ENCODE measurements around the gene EPC2. TPM values are rescaled to one million over a fixed set of nuclear protein-coding genes. Genes with fewer than 3 reads are reported as not detected.

The EPC2 gene
- total and polyA plus RNA-seq, 2 experiments from 2014 or later: 6.3 to 27.0 TPM

DNA sequence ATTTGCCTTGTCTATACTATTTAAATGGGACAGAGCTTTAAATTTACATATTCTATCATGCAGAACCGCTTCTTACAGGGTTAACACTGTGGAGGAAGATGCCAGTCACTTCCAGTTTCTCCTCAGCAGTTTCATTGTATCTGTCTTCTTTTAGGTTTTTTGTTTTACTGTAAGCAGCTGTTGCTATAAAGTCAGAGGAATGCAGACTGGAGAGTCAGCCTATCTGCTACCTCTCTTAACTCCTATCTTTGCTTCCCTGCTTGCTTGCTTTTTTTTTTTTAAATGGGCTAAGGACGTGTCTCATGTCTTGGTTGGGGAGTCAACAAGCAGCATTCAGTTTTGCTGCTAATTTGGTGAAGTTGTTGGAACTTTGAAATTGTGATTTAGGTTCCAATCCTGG, 8.9 kb downstream of the EPC2 start:
- Histone ChIP-seq H3F3A (replicated peaks; ENCODE audit: low read depth) (no peaks in the 10 kb centered on the region), H3K4me3 (no peak overlapping the region), H3K27me3 (ENCODE audit: insufficient read depth) (no peaks in the 10 kb centered on the region), H3K36me3 (ENCODE audit: insufficient read depth) (no peaks in the 10 kb centered on the region), H3K79me2 (replicated peaks; ENCODE audit: insufficient read depth) (peaks cover 100% of the 10 kb centered on the region), H2AFZ (no peak overlapping the region), H3K27ac (ENCODE audit: low read depth) (no peak overlapping the region), H3K9me2 (ENCODE audit: insufficient read depth) (no peaks in the 10 kb centered on the region), H3K4me2 (peak overlapping the region; percentile 6; the same call in 1 of the 2 replicates), H4K20me1 (replicated peaks; ENCODE audit: insufficient read depth) (peaks cover 56% of the 10 kb centered on the region), H3K4me1 (ENCODE audit: insufficient read depth) (peaks cover 27% of the 10 kb centered on the region)
- peak; percentile 51 for ATAC-seq
- H3K36me3 Mint-ChIP-seq (ENCODE audit: low read depth): no peaks in the 10 kb centered on the region
- TF ChIP-seq ZNF331 (CRISPR knock-in tag; IDR thresholded peaks at IDR 0.05; ENCODE audit: low read depth) (no peak), CREB1 (CRISPR knock-in tag; IDR thresholded peaks at IDR 0.05; ENCODE audit: low read depth) (no peak), EZH2 (IDR thresholded peaks at IDR 0.05; ENCODE audit: low read depth, unreplicated experiment) (no peak), NANOG (IDR thresholded peaks at IDR 0.05; ENCODE audit: borderline replicate concordance) (no peak), EZH2phosphoT487 (IDR thresholded peaks at IDR 0.05; ENCODE audit: unreplicated experiment) (no peak), STAT1 (IDR thresholded peaks at IDR 0.05; ENCODE audit: unreplicated experiment) (no peak), POLR2AphosphoS5 (IDR thresholded peaks at IDR 0.05; ENCODE audit: low read depth) (no peak), ZNF114 (CRISPR knock-in tag; IDR thresholded peaks at IDR 0.05) (no peak), JUNB (IDR thresholded peaks at IDR 0.05; ENCODE audit: unreplicated experiment) (no peak)
- TF ChIP-seq, protein P1, sequence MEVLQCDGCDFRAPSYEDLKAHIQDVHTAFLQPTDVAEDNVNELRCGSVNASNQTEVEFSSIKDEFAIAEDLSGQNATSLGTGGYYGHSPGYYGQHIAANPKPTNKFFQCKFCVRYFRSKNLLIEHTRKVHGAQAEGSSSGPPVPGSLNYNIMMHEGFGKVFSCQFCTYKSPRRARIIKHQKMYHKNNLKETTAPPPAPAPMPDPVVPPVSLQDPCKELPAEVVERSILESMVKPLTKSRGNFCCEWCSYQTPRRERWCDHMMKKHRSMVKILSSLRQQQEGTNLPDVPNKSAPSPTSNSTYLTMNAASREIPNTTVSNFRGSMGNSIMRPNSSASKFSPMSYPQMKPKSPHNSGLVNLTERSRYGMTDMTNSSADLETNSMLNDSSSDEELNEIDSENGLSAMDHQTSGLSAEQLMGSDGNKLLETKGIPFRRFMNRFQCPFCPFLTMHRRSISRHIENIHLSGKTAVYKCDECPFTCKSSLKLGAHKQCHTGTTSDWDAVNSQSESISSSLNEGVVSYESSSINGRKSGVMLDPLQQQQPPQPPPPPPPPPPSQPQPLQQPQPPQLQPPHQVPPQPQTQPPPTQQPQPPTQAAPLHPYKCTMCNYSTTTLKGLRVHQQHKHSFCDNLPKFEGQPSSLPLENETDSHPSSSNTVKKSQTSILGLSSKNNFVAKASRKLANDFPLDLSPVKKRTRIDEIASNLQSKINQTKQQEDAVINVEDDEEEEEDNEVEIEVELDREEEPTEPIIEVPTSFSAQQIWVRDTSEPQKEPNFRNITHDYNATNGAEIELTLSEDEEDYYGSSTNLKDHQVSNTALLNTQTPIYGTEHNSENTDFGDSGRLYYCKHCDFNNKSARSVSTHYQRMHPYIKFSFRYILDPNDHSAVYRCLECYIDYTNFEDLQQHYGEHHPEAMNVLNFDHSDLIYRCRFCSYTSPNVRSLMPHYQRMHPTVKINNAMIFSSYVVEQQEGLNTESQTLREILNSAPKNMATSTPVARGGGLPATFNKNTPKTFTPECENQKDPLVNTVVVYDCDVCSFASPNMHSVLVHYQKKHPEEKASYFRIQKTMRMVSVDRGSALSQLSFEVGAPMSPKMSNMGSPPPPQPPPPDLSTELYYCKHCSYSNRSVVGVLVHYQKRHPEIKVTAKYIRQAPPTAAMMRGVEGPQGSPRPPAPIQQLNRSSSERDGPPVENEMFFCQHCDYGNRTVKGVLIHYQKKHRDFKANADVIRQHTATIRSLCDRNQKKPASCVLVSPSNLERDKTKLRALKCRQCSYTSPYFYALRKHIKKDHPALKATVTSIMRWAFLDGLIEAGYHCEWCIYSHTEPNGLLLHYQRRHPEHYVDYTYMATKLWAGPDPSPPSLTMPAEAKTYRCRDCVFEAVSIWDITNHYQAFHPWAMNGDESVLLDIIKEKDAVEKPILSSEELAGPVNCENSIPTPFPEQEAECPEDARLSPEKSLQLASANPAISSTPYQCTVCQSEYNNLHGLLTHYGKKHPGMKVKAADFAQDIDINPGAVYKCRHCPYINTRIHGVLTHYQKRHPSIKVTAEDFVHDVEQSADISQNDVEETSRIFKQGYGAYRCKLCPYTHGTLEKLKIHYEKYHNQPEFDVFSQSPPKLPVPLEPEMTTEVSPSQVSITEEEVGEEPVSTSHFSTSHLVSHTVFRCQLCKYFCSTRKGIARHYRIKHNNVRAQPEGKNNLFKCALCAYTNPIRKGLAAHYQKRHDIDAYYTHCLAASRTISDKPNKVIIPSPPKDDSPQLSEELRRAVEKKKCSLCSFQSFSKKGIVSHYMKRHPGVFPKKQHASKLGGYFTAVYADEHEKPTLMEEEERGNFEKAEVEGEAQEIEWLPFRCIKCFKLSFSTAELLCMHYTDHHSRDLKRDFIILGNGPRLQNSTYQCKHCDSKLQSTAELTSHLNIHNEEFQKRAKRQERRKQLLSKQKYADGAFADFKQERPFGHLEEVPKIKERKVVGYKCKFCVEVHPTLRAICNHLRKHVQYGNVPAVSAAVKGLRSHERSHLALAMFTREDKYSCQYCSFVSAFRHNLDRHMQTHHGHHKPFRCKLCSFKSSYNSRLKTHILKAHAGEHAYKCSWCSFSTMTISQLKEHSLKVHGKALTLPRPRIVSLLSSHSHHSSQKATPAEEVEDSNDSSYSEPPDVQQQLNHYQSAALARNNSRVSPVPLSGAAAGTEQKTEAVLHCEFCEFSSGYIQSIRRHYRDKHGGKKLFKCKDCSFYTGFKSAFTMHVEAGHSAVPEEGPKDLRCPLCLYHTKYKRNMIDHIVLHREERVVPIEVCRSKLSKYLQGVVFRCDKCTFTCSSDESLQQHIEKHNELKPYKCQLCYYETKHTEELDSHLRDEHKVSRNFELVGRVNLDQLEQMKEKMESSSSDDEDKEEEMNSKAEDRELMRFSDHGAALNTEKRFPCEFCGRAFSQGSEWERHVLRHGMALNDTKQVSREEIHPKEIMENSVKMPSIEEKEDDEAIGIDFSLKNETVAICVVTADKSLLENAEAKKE (CRISPR knock-in tag; IDR thresholded peaks at IDR 0.05): no peak
- TF ChIP-seq, protein P2, sequence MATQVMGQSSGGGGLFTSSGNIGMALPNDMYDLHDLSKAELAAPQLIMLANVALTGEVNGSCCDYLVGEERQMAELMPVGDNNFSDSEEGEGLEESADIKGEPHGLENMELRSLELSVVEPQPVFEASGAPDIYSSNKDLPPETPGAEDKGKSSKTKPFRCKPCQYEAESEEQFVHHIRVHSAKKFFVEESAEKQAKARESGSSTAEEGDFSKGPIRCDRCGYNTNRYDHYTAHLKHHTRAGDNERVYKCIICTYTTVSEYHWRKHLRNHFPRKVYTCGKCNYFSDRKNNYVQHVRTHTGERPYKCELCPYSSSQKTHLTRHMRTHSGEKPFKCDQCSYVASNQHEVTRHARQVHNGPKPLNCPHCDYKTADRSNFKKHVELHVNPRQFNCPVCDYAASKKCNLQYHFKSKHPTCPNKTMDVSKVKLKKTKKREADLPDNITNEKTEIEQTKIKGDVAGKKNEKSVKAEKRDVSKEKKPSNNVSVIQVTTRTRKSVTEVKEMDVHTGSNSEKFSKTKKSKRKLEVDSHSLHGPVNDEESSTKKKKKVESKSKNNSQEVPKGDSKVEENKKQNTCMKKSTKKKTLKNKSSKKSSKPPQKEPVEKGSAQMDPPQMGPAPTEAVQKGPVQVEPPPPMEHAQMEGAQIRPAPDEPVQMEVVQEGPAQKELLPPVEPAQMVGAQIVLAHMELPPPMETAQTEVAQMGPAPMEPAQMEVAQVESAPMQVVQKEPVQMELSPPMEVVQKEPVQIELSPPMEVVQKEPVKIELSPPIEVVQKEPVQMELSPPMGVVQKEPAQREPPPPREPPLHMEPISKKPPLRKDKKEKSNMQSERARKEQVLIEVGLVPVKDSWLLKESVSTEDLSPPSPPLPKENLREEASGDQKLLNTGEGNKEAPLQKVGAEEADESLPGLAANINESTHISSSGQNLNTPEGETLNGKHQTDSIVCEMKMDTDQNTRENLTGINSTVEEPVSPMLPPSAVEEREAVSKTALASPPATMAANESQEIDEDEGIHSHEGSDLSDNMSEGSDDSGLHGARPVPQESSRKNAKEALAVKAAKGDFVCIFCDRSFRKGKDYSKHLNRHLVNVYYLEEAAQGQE (IDR thresholded peaks at IDR 0.05; ENCODE audit: unreplicated experiment): no peak
- TF ChIP-seq, protein P3, sequence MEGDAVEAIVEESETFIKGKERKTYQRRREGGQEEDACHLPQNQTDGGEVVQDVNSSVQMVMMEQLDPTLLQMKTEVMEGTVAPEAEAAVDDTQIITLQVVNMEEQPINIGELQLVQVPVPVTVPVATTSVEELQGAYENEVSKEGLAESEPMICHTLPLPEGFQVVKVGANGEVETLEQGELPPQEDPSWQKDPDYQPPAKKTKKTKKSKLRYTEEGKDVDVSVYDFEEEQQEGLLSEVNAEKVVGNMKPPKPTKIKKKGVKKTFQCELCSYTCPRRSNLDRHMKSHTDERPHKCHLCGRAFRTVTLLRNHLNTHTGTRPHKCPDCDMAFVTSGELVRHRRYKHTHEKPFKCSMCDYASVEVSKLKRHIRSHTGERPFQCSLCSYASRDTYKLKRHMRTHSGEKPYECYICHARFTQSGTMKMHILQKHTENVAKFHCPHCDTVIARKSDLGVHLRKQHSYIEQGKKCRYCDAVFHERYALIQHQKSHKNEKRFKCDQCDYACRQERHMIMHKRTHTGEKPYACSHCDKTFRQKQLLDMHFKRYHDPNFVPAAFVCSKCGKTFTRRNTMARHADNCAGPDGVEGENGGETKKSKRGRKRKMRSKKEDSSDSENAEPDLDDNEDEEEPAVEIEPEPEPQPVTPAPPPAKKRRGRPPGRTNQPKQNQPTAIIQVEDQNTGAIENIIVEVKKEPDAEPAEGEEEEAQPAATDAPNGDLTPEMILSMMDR (conservative IDR thresholded peaks at IDR 0.05; ENCODE audit: low read depth in 2 of 2): no peak
- TF ChIP-seq, protein P4, sequence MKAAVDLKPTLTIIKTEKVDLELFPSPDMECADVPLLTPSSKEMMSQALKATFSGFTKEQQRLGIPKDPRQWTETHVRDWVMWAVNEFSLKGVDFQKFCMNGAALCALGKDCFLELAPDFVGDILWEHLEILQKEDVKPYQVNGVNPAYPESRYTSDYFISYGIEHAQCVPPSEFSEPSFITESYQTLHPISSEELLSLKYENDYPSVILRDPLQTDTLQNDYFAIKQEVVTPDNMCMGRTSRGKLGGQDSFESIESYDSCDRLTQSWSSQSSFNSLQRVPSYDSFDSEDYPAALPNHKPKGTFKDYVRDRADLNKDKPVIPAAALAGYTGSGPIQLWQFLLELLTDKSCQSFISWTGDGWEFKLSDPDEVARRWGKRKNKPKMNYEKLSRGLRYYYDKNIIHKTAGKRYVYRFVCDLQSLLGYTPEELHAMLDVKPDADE (IDR thresholded peaks at IDR 0.05): no peak
- peaks cover 64% of the 10 kb centered on the region for H3K4me1 Mint-ChIP-seq
- no peaks in the 10 kb centered on the region for H3K9me3 Mint-ChIP-seq
- H3K27me3 Mint-ChIP-seq (ENCODE audit: insufficient read depth, low read depth, poor library complexity): peaks cover 5% of the 10 kb centered on the region
- H3K4me3 Mint-ChIP-seq: no peak overlapping the region
- DNase-seq (ENCODE audit: low spot score): no peak
- H3K27ac Mint-ChIP-seq: no peak overlapping the region

Data from GM23338 (cell line).